K562 (cell line): ENCODE measurements around the gene PDZD8. TPM values are rescaled to one million over a fixed set of nuclear protein-coding genes. Genes with fewer than 3 reads are reported as not detected.

Experiments
- ARHGAP35 ChIP-seq: fragments of 450-650 bp; IDR thresholded peaks from 2 replicates; pipeline ENCODE4 v1.6.1; 2018; ENCODE audit not compliant: partially characterized antibody
- BCOR ChIP-seq: fragments of 450-650 bp; IDR thresholded peaks from 2 replicates; pipeline ENCODE4 v1.6.1; 2016
- TCF7 ChIP-seq: sonication (generic); IDR thresholded peaks from 2 replicates; pipeline ENCODE4 v1.6.1; 2016; ENCODE audit warnings: antibody characterized with exemption, borderline replicate concordance
- TEAD2 ChIP-seq: fragments of 450-650 bp; IDR thresholded peaks from 2 replicates; pipeline ENCODE4 v1.6.1; 2016; ENCODE audit warnings: missing genetic modification characterization, control low read depth, missing compliant biosample characterization
- TSHZ1 ChIP-seq: fragments of 250-450 bp; sonication (Bioruptor Pico); IDR thresholded peaks from 2 replicates; pipeline ENCODE4 v1.4.0; 2020; ENCODE audit warnings: mild to moderate bottlenecking, moderate library complexity
- ZFP1 ChIP-seq: fragments of 450-650 bp; formaldehyde crosslinking; IDR thresholded peaks from 2 replicates; pipeline ENCODE4 v1.4.0; 2020; ENCODE audit warnings: mild to moderate bottlenecking, mixed read lengths
- ZNF12 ChIP-seq: sonication (generic); formaldehyde crosslinking; IDR thresholded peaks from 2 replicates; pipeline ENCODE4 v1.4.0; 2020; ENCODE audit warnings: mild to moderate bottlenecking, missing genetic modification reagents
- ZNF217 ChIP-seq: sonication (generic); formaldehyde crosslinking; IDR thresholded peaks from 2 replicates; pipeline ENCODE4 v1.8.0; 2022; ENCODE audit warnings: mild to moderate bottlenecking, missing genetic modification reagents
- ZNF311 ChIP-seq: fragments of 250-450 bp; sonication (Bioruptor Pico); IDR thresholded peaks from 2 replicates; pipeline ENCODE4 v1.4.0; 2020; ENCODE audit warnings: mild to moderate bottlenecking, moderate library complexity
- ZNF592 ChIP-seq: fragments of 450-650 bp; IDR thresholded peaks from 2 replicates; pipeline ENCODE4 v1.6.1; 2017; ENCODE audit warnings: antibody characterized with exemption, mild to moderate bottlenecking
- polyA plus RNA-seq, 8 experiments: library from polyadenylated mRNA; depleted of rRNA in 4 of 8; stranded (reverse) in 5 of 8; unstranded in 3 of 8; fragments of >200 nt; fragmentation: Nextera tagmentation in 2 of 8; fragmentation: Illumina TruSeq in 1 of 8; extraction: Ambion mirVana in 2 of 8; extraction: Trizol in 1 of 8; gene quantifications; 2 replicates each; pipeline versions ENCODE4 v1.2.1 to v1.2.3, GENCODE V29; 2011 to 2014; ENCODE audit warnings: inconsistent platforms in 1 of 8, missing spikeins in 1 of 8
- total RNA-seq, 7 experiments: library from RNA; depleted of rRNA in 6 of 7; stranded (reverse); fragments of >200 nt in 6 of 7; fragmentation: Illumina TruSeq in 2 of 7; extraction: Trizol in 2 of 7; gene quantifications; 2 replicates each; pipeline versions ENCODE4 v1.2.1 to v1.2.3, GENCODE V29; 2011 to 2021; ENCODE audit warnings: low replicate concordance in 1 of 7
- TF ChIP-seq, protein P1 (sequence below): sonication (generic); formaldehyde crosslinking; IDR thresholded peaks from 2 replicates; pipeline ENCODE4 v1.8.1; 2023; ENCODE audit warnings: missing genetic modification reagents, mild to moderate bottlenecking, borderline replicate concordance

Gene PDZD8
- total and polyA plus RNA-seq, 9 of the 15 experiments (the other 6 are each of a cell fraction or from before 2014, with no cell fraction given) = 5.5 to 53.4 (median 36.8) TPM

DNA sequence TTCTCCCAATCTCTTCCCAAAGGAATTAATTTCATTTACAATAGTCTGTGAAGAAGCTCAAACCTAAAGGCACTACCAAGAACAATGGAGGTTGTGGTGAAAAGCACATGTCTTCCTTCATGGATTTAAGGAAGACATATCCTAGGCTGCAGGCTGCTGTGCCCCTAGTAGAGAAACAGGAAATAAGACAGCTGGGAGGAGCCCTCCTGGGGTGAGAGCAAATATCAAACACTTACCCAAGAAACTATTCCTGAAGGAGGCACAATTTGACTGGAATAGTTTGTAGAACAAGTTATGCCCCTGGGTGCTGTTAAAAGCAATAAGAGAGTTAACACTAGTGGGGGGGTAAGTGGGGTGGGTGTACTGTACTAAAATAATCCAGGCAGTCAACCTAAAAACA lies 30.1 kb downstream of the PDZD8 start (continued):
- TF ChIP-seq ZNF592 (no peak), TEAD2 (tag) (no peak), ZFP1 (CRISPR knock-in tag) (no peak), ARHGAP35 (no peak), ZNF217 (CRISPR knock-in tag) (no peak), BCOR (no peak), TSHZ1 (CRISPR knock-in tag) (no peak), TCF7 (no peak), ZNF12 (no peak), ZNF311 (CRISPR knock-in tag) (no peak)
- TF ChIP-seq, protein P1, sequence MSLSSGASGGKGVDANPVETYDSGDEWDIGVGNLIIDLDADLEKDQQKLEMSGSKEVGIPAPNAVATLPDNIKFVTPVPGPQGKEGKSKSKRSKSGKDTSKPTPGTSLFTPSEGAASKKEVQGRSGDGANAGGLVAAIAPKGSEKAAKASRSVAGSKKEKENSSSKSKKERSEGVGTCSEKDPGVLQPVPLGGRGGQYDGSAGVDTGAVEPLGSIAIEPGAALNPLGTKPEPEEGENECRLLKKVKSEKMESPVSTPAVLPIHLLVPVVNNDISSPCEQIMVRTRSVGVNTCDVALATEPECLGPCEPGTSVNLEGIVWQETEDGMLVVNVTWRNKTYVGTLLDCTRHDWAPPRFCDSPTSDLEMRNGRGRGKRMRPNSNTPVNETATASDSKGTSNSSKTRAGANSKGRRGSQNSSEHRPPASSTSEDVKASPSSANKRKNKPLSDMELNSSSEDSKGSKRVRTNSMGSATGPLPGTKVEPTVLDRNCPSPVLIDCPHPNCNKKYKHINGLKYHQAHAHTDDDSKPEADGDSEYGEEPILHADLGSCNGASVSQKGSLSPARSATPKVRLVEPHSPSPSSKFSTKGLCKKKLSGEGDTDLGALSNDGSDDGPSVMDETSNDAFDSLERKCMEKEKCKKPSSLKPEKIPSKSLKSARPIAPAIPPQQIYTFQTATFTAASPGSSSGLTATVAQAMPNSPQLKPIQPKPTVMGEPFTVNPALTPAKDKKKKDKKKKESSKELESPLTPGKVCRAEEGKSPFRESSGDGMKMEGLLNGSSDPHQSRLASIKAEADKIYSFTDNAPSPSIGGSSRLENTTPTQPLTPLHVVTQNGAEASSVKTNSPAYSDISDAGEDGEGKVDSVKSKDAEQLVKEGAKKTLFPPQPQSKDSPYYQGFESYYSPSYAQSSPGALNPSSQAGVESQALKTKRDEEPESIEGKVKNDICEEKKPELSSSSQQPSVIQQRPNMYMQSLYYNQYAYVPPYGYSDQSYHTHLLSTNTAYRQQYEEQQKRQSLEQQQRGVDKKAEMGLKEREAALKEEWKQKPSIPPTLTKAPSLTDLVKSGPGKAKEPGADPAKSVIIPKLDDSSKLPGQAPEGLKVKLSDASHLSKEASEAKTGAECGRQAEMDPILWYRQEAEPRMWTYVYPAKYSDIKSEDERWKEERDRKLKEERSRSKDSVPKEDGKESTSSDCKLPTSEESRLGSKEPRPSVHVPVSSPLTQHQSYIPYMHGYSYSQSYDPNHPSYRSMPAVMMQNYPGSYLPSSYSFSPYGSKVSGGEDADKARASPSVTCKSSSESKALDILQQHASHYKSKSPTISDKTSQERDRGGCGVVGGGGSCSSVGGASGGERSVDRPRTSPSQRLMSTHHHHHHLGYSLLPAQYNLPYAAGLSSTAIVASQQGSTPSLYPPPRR = no peak
